ENCODE measurements around the gene TMEM131L.

- TF ChIP-seq CTCF (IDR thresholded peaks at IDR 0.05) (no peak), POLR2A (IDR thresholded peaks at IDR 0.05) (no peak)
Measured at GRCh38 chr4:153683763-153684181, 217.6 kb downstream of the TMEM131L start.

All from testis (tissue), 2 donors.